ENCODE results near the gene ST6GALNAC1. TPM values are rescaled to one million over a fixed set of nuclear protein-coding genes. Genes with fewer than 3 reads are reported as not detected.

The ST6GALNAC1 gene
- total and polyA plus RNA-seq, 2 of the 13 experiments (the other 11 are each of a cell fraction or from before 2014, with no cell fraction given) = not detected

GRCh38 chr17:76672270-76672851 lies 28.8 kb upstream of the ST6GALNAC1 start (continued):
- 0 out of 2 replicates have a peak, but pooled peaks have one; percentile 37 for TF ChIP-seq HHEX (CRISPR knock-in tag; IDR thresholded peaks at IDR 0.05)
- TF ChIP-seq ZNF510 (CRISPR knock-in tag; IDR thresholded peaks at IDR 0.05; ENCODE audit: low read depth) = no peak
- TF ChIP-seq RAD51 (IDR thresholded peaks at IDR 0.05; ENCODE audit: borderline replicate concordance) = no peak
- no peak for TF ChIP-seq ZNF230 (CRISPR knock-in tag; IDR thresholded peaks at IDR 0.05)
- TF ChIP-seq, protein P1, sequence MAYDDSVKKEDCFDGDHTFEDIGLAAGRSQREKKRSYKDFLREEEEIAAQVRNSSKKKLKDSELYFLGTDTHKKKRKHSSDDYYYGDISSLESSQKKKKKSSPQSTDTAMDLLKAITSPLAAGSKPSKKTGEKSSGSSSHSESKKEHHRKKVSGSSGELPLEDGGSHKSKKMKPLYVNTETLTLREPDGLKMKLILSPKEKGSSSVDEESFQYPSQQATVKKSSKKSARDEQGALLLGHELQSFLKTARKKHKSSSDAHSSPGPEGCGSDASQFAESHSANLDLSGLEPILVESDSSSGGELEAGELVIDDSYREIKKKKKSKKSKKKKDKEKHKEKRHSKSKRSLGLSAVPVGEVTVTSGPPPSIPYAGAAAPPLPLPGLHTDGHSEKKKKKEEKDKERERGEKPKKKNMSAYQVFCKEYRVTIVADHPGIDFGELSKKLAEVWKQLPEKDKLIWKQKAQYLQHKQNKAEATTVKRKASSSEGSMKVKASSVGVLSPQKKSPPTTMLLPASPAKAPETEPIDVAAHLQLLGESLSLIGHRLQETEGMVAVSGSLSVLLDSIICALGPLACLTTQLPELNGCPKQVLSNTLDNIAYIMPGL (CRISPR knock-in tag; IDR thresholded peaks at IDR 0.05; ENCODE audit: borderline replicate concordance in 1 of 2, low read depth in 1 of 2) = peak in 1 of 2 experiments; percentile 5; a peak in 1 of 4 replicates
- TF ChIP-seq, protein P2, sequence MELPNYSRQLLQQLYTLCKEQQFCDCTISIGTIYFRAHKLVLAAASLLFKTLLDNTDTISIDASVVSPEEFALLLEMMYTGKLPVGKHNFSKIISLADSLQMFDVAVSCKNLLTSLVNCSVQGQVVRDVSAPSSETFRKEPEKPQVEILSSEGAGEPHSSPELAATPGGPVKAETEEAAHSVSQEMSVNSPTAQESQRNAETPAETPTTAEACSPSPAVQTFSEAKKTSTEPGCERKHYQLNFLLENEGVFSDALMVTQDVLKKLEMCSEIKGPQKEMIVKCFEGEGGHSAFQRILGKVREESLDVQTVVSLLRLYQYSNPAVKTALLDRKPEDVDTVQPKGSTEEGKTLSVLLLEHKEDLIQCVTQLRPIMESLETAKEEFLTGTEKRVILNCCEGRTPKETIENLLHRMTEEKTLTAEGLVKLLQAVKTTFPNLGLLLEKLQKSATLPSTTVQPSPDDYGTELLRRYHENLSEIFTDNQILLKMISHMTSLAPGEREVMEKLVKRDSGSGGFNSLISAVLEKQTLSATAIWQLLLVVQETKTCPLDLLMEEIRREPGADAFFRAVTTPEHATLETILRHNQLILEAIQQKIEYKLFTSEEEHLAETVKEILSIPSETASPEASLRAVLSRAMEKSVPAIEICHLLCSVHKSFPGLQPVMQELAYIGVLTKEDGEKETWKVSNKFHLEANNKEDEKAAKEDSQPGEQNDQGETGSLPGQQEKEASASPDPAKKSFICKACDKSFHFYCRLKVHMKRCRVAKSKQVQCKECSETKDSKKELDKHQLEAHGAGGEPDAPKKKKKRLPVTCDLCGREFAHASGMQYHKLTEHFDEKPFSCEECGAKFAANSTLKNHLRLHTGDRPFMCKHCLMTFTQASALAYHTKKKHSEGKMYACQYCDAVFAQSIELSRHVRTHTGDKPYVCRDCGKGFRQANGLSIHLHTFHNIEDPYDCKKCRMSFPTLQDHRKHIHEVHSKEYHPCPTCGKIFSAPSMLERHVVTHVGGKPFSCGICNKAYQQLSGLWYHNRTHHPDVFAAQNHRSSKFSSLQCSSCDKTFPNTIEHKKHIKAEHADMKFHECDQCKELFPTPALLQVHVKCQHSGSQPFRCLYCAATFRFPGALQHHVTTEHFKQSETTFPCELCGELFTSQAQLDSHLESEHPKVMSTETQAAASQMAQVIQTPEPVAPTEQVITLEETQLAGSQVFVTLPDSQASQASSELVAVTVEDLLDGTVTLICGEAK (IDR thresholded peaks at IDR 0.05) = no peak
- TF ChIP-seq, protein P2 (CRISPR knock-in tag; IDR thresholded peaks at IDR 0.05) = no peak
- no peak for TF ChIP-seq ZNF569 (CRISPR knock-in tag; IDR thresholded peaks at IDR 0.05; ENCODE audit: borderline replicate concordance)
- TF ChIP-seq MED1 (CRISPR knock-in tag; IDR thresholded peaks at IDR 0.05) = peak; percentile 51
- TF ChIP-seq MEF2D (CRISPR knock-in tag; IDR thresholded peaks at IDR 0.05) = no peak
- peak; percentile 13; the same call in 1 of the 2 replicates for TF ChIP-seq HDAC1 (CRISPR knock-in tag; IDR thresholded peaks at IDR 0.05)
- 0 out of 2 replicates have a peak, but pooled peaks have one; percentile 8 for TF ChIP-seq MIXL1 (CRISPR knock-in tag; IDR thresholded peaks at IDR 0.05)
- peak; percentile 27; the same call in 1 of the 2 replicates for TF ChIP-seq HNF4G (IDR thresholded peaks at IDR 0.05; ENCODE audit: borderline replicate concordance, low read depth, low read length)
- no peak; the same call in 1 of the 2 replicates for TF ChIP-seq HNF4G (CRISPR knock-in tag; IDR thresholded peaks at IDR 0.05; ENCODE audit: borderline replicate concordance, low read depth)
- TF ChIP-seq EED (CRISPR knock-in tag; IDR thresholded peaks at IDR 0.05) = no peak
- TF ChIP-seq PRDM10 (CRISPR knock-in tag; IDR thresholded peaks at IDR 0.05; ENCODE audit: low read depth) = no peak

All from HepG2 (cell line).